Sigmoid colon (tissue), 4 donors: Measurements from ENCODE around the gene HNRNPA3.

Experiments used
- CTCF ChIP-seq, 4 experiments: fragments of 450-650 bp in 3 of 4; fragments of 200-600 bp in 1 of 4; IDR thresholded peaks; one replicate each; pipeline ENCODE4 v1.5.1; 2016 to 2019; ENCODE audit warnings: antibody characterized with exemption in 4 of 4, mild to moderate bottlenecking in 3 of 4, moderate library complexity in 2 of 4
- EP300 ChIP-seq, 4 donors: sonication (generic); formaldehyde crosslinking; IDR thresholded peaks; one replicate each; pipeline ENCODE4 v1.6.1; 2017; ENCODE audit warnings: antibody characterized with exemption in 4 of 4
- POLR2A ChIP-seq, 2 donors: fragments of 450-650 bp; IDR thresholded peaks; one replicate each; pipeline ENCODE4 v1.6.1; 2016; ENCODE audit warnings: antibody characterized with exemption in 2 of 2, mild to moderate bottlenecking in 2 of 2, moderate library complexity in 2 of 2

- TF ChIP-seq CTCF (IDR thresholded peaks at IDR 0.05) (no peak), POLR2A (IDR thresholded peaks at IDR 0.05) (no peak), EP300 (IDR thresholded peaks at IDR 0.05) (no peak)
Measured at GRCh38 chr2:177165061-177165583, 47.5 kb upstream of the HNRNPA3 start.
